NCI-H1417 treated with DMSO at 0.1 percent for 48 hours (cell line): ENCODE results near the gene POU6F2.

ENCODE experiments used
- DNase-seq: peaks from one replicate; lab custom pipeline; 2025; lab: John Stamatoyannopoulos, UW

Gene POU6F2

GRCh38 chr7:39434012-39434411, 456.3 kb downstream of the POU6F2 start:
- DNase-seq, result no peak

GRCh38 chr7:39446546-39446945, 468.8 kb downstream of the POU6F2 start:
- no peak for DNase-seq

- no peak for DNase-seq
Measured at GRCh38 chr7:39451901-39452300, 474.2 kb downstream of the POU6F2 start.

GRCh38 chr7:39453743-39454355, 476.1 kb downstream of the POU6F2 start:
- DNase-seq, result no peak

GRCh38 chr7:39458061-39458745, 480.5 kb downstream of the POU6F2 start:
- no peak for DNase-seq

- DNase-seq, result no peak
Measured at GRCh38 chr7:39459636-39460035, 481.9 kb downstream of the POU6F2 start.

GRCh38 chr7:39460486-39460885, 482.8 kb downstream of the POU6F2 start:
- no peak for DNase-seq

- DNase-seq, result no peak
Measured at GRCh38 chr7:39461263-39461820, 483.6 kb downstream of the POU6F2 start.

GRCh38 chr7:39463252-39463651, 485.5 kb downstream of the POU6F2 start:
- DNase-seq, result no peak

GRCh38 chr7:39464350-39465054, 486.8 kb downstream of the POU6F2 start:
- DNase-seq, result no peak

GRCh38 chr7:39465055-39465929, 487.6 kb downstream of the POU6F2 start:
- no peak for DNase-seq

GRCh38 chr7:39468261-39468660, 490.6 kb downstream of the POU6F2 start:
- DNase-seq, result no peak

GRCh38 chr7:39468808-39469374, 491.2 kb downstream of the POU6F2 start:
- no peak for DNase-seq

GRCh38 chr7:39480901-39481300, 503.2 kb downstream of the POU6F2 start:
- no peak for DNase-seq

GRCh38 chr7:39488467-39489393, 511.0 kb downstream of the POU6F2 start:
- DNase-seq, result no peak

- no peak for DNase-seq
Measured at GRCh38 chr7:39490296-39490695, 512.6 kb downstream of the POU6F2 start.

- DNase-seq, result no peak
Measured at GRCh38 chr7:39493934-39494333, 516.2 kb downstream of the POU6F2 start.

- DNase-seq, result no peak
Measured at GRCh38 chr7:39501358-39501757, 523.6 kb downstream of the POU6F2 start.

GRCh38 chr7:39504963-39505362, 527.3 kb downstream of the POU6F2 start:
- DNase-seq, result no peak

- no peak for DNase-seq
Measured at GRCh38 chr7:39507866-39508551, 530.3 kb downstream of the POU6F2 start.
